ENCODE measurements around the gene NDUFB7. TPM values are rescaled to one million over a fixed set of nuclear protein-coding genes. Genes with fewer than 3 reads are reported as not detected.
A peak's percentile ranks its signal among the peaks of the same experiment; 100 is the strongest.
"Not testable (repeated sequence)": the region's sequence is repeated elsewhere in the genome, so short reads cannot be mapped to it uniquely, and the experiment has no call there.

Gene NDUFB7
- total RNA-seq, 1 experiment from 2014 or later: 292 TPM

- no peak for DNase-seq (ENCODE audit: low read depth)
Observed at GRCh38 chr19:14553939-14554243, 18.0 kb downstream of the NDUFB7 start.

GRCh38 chr19:14553042-14553938 is 18.6 kb downstream of the NDUFB7 start:
- no peak for DNase-seq (ENCODE audit: low read depth)

GRCh38 chr19:14552006-14552360 is 19.9 kb downstream of the NDUFB7 start:
- not testable (repeated sequence) for DNase-seq (ENCODE audit: low read depth)

- DNase-seq (ENCODE audit: low read depth): not testable (repeated sequence)
Observed at GRCh38 chr19:14551134-14552005, 20.5 kb downstream of the NDUFB7 start.

- no peak for DNase-seq (ENCODE audit: low read depth)
Observed at GRCh38 chr19:14550201-14550754, 21.6 kb downstream of the NDUFB7 start.

- no peak for DNase-seq (ENCODE audit: low read depth)
Observed at GRCh38 chr19:14545716-14546082, 26.2 kb downstream of the NDUFB7 start.

GRCh38 chr19:14544977-14545715 is 26.7 kb downstream of the NDUFB7 start:
- DNase-seq (ENCODE audit: low read depth): no peak

GRCh38 chr19:14544047-14544446 is 27.8 kb downstream of the NDUFB7 start:
- DNase-seq (ENCODE audit: low read depth): peak; percentile 24

GRCh38 chr19:14542711-14543328 is 29.0 kb downstream of the NDUFB7 start:
- no peak for DNase-seq (ENCODE audit: low read depth)

- DNase-seq (ENCODE audit: low read depth): not testable (repeated sequence)
Observed at GRCh38 chr19:14541979-14542378, 29.9 kb downstream of the NDUFB7 start.

- DNase-seq (ENCODE audit: low read depth): no peak
Observed at GRCh38 chr19:14540741-14541525, 30.9 kb downstream of the NDUFB7 start.

GRCh38 chr19:14536926-14537692 is 34.8 kb downstream of the NDUFB7 start:
- no peak for DNase-seq (ENCODE audit: low read depth)

GRCh38 chr19:14533450-14533849 is 38.4 kb downstream of the NDUFB7 start:
- no peak for DNase-seq (ENCODE audit: low read depth)

GRCh38 chr19:14530506-14530905 is 41.4 kb downstream of the NDUFB7 start:
- DNase-seq (ENCODE audit: low read depth): no peak

GRCh38 chr19:14530005-14530348 is 41.9 kb downstream of the NDUFB7 start:
- peak; percentile 17 for DNase-seq (ENCODE audit: low read depth)

GRCh38 chr19:14529254-14530004 is 42.4 kb downstream of the NDUFB7 start, which contains the start of gene TECR:
Gene TECR (plus strand): TSS chr19:14529594. CDS start chr19:14529697, 103 bp downstream.
- DNase-seq (ENCODE audit: low read depth): peak; percentile 100

GRCh38 chr19:14528419-14529253 is 43.2 kb downstream of the NDUFB7 start:
- no peak for DNase-seq (ENCODE audit: low read depth)

- no peak for DNase-seq (ENCODE audit: low read depth)
Observed at GRCh38 chr19:14526423-14526822, 45.4 kb downstream of the NDUFB7 start.

Measured in M059J (cell line).